Globus pallidus (tissue), 1 donor: ENCODE measurements around the gene USP7.
"Not testable (repeated sequence)": the region's sequence is repeated elsewhere in the genome, so short reads cannot be mapped to it uniquely, and the experiment has no call there.

Experiments
- DNase-seq: peaks from one replicate; pipeline ENCODE4 v3.0.0-alpha.2; 2015; ENCODE audit warnings: low spot score

USP7 gene

GRCh38 chr16:8843296-8843695, 120.4 kb downstream of the USP7 start:
- not testable (repeated sequence) for DNase-seq
